ENCODE data around the gene KCNJ4.

GRCh38 chr22:38426628-38427027 is 28.4 kb downstream of the KCNJ4 start:
- TF ChIP-seq POLR2A (IDR thresholded peaks at IDR 0.05), result no peak
- no peak for TF ChIP-seq POLR2AphosphoS5 (IDR thresholded peaks at IDR 0.05)
